GM20431 (cell line): ENCODE measurements around the gene ZDHHC1.

Experiments
- in situ Hi-C: fragments of 300-500 bp; cut with MseI, MboI; formaldehyde crosslinking; loops from one replicate; pipeline ENCODE4 v1.15.0; 2020; ENCODE audit warnings: low sequenced_read_pairs; ENCODE audit not compliant: unreplicated experiment

Gene ZDHHC1

DNA sequence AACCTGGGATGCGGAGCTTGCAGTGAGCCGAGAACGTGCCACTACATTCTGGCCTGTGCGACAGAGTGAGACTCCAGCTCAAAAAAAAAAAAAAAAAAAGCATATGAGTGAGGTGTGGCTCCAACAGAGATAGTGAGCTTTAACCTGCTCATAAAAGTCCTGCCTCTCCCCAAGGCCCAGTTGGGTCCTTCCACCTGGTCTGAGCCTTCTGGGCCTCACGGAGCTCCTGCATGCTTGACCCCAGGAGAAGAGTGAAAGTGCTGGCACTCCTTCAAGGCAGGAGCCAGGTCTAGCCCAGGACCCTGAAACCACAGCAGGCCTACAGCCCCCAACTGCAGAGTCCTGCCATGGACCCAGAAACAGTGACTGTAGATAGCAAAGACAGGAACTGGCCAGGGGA lies 32.3 kb upstream of the ZDHHC1 start:
- in situ Hi-C loops, result no loop called here

DNA sequence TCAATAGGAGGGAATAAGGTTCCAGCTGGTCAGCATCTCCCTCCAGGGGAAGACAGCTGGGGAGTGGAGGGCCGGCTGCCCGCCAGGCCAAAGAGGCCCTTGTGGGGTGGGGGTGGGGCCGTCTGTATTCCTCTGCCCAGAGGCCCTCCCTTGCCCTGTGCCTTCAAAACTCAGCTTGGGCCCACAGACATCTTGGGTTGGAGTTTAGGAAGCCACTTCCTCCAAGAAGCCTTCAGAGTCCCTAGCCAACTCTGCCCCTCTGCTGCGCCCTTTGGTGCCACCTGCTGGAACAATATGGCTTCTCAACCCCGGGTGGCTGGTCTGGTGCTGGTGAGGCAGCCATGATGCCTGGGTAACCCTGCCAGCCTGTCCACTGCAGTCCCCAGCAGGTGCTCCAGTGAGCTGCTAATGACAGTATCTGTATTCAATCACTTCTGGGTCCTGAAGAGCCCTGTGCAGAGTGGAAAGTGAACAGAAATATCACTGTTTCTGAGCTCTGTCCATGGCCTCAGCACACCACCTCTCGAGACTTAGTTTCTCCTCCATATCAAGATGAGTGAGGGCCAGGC lies 31.3 kb upstream of the ZDHHC1 start:
- in situ Hi-C loops, result no loop called here

DNA sequence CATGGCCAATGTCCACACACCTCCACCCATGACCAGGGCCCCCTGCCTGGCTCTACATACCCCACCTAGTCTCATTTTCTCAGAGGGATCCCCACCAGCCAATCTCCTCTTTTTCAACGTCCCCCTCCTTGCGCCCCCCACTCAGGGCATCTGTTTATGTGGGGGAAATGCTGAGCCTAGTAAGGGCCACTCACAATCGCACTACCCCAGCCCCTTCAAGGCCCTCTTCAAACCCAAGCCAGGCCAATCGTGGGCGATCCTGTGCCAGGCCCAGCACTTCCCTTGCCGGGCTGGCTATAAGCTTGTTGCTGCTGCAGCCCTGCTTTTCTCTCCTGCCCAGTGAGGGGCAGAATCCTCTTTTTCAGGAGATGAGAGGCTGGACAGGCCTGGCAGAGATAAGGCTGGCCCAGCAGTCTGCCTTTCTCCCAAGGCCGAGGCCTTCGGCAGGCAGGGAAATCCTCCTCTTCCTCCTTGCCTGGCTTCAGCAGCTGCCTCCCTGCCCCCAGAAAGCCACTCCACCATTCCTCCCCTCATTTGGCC lies 30.8 kb upstream of the ZDHHC1 start:
- in situ Hi-C loops, result no loop called here

DNA sequence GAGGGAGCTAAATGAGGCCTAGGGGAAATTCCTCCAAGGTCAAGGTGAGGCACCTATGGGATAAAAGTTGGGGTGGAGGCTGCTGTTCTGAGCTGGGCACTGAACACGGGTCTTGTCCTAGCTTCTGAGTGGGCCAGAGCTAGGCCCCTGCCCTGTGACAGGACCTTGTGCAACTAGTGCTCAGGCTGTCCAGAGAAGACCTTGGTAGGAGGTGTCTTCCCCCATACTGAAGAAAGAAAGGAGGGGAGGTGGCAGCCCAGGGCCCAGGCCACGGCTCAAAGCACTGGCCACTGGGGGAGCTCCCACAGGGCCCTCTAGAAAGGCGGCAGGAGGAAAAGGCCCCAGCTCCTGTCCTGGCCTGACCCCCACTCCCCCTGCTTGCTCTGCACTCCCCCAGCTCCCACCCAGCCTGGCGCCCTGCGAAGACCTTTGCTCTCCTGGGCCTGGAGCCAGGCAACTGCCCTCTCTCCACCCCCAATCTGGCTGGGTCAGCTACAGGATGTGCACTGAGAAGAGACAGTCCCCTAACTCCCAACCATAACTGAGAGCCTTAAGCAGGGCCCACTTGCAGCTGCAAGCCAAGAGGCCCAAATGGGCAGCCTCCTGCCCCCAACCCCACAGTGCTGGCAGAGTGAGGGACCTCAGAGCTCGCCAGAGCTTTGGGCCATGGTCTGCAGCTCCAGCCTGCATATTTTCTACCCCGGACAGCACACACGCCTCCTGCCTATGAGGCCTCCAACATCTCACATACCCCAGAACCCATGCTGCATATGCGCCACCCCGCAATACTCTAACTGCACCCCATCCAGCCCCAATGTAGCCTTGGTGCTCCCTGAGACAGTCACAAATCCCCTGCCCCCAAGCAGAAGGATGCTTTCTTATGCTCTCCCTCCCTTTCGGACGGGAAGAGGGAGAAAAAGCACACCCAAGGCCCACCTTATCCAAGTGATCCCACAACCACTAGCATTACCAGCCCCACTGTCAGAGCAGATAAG lies 29.9 kb upstream of the ZDHHC1 start:
- in situ Hi-C loops, result no loop called here

DNA sequence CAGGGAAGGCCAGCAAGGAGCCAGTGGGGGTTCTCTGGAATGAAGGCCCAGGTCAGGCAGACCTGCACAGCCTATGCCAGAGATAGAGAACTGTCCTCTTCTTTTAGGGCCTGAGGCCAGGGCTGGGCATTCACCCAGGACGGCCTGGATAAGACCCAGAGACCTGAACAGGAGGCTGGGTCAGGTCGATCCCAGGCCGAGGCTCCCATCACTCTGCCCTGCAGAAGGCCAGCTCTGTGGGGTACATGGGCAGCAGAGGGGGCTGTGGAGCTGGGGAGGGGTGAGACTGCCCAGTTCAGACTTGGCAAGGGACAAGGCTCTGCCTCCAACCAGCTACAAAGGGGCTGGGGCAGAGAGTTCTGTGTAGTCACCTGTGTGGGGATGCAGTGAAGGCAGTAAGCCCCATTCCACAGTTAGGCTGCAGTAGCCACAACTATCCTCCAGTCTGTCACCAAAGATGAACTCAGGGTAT lies 29.2 kb upstream of the ZDHHC1 start:
- in situ Hi-C loops, result no loop called here

DNA sequence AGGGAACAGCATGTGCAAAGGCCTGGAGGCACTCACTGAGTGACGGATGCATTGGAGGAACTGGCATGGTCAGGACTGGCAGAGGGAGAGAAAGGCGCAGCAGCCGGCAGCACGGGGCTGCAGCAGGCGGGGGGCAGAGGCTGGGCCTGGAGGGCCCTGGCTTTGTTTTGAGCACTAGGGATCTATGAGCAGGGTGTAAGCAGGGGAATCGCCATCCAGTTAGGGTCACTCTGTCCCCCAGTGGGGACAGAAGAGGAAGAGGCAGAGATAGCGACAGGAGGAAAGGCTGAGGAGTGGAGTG lies 28.8 kb upstream of the ZDHHC1 start:
- in situ Hi-C loops, result no loop called here

DNA sequence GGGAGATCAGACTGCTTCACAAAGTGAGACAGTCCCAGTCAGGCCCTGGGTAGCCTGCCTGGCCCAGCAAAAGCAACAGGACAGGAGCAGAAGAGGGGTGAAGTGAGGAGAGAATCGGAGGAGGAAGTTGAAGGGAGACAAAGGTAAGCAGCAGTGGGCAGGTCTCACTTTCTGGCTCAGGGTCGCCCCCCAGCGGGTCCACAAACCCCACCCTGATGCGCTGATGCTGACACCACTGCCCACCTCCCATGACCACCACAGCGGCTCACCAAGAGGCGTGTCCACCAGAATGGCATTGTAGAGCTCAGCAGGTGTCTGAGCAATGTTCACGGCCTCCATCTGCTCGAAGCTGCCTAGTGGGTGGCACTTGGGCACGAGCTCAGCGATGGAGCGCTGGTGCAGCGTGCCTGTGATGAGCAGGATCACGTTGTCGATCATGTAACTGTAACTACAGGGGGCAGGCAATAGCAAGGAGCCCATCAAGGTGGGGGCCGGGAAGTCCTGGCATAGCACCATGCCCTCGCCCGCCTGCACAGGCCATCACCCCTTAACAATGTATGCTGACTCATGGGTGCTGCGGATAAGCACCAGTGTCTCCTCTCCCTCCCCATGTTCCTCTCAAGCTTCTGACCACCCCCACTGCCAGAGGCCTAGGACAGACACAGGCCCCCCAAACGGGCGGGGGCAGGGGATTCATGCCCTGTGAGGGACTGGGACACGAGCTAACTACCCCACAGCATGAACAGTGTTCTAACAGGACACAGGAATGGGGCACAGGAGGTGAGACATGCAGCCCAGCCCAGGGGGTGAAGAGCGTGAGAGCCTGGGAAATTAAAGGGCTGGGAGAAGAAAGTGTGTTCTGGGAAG lies 28.2 kb upstream of the ZDHHC1 start:
- in situ Hi-C loops, result no loop called here

DNA sequence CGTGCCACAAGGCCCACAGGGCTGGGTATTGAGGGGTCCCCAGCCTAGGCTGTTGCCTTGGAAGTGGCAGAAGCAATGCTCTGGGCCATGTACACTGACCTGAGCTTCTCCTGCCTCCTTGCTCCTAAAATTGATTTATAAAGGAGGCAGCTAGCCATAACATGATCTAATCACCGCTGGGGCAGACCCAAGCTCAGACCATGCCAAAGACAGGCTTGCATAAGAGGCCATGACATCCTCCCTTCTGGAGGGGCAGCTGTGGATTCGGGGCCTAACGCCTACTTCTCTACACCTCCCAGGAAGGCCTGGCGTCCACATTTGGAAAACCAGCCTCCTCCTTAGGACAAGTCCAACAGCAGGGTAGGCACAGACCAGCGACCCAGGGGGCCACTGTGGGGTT lies 27.0 kb upstream of the ZDHHC1 start:
- in situ Hi-C loops, result no loop called here

DNA sequence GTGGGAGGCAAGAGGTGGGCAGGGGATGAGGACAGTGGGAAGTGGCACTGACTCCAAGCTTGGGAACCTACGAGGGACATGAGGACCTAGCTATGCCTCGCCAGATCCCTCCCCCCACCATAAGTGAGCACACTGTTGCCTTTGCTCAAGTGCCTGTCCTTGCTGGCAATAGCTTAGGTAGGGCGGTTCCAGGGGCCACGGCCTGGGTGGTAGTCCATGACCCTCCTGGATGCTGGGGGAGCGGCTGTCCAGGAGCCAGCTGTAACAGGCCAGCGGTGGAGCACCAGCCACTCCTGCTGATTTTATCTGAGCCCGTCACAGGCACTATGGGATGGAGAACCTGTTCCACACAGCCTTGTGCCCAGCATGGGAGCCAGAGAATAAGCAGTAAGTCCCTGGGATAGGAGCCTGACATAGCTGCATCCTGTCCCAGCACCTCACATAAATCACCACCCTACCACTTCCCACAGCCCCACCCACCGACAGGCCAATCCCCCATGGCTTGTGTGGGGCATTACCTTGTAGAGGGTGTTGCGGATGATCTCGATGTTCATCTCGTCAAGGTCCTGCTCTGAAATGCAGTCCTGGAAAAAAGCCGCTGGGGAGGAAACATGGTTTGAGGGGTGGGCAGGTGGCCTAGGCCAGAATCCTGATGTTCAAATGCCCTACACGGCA lies 26.4 kb upstream of the ZDHHC1 start:
- in situ Hi-C loops, result no loop called here

DNA sequence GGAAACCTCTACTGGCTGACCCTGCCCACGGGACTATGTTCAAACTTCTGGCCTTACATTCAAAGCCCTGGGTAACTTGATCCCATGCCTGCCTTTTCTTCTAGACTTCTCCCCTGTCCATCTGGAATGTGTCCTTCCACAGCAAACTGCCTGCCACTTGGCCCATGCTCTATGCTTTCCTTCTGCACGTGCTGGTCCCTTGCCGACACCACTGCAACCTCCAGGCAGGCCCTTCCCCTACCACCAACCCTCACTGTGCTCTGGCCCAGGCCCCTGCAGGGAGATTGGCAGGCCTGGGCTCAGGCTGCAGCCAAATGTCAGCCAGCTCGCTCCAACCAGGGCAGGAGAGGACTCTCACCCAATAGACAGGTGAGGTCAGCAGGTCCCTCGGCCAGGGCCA lies 25.6 kb upstream of the ZDHHC1 start:
- in situ Hi-C loops, result no loop called here

DNA sequence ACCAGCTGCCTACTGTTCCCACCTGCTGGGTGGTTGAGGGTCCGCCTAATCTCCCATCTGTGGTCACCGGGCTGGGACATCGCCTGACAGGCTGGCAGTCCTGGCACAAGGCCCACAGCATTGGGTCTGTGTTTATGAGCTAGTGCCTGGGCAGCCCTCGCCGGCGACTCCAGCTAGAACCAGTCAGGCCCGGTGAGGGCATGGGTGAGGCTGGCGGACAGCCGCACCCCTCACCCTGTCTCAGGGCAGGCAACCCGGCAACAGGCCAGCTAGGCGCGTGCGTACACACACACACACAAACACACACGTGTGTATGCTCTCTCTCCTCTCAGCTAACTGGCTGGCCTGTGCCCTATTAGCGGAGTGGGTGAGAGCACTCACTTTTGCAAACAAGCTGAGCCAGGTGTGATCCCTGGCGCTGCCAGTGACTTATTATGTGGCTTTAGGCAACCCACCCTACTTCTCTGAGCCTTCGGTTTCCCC lies 25.0 kb upstream of the ZDHHC1 start:
- in situ Hi-C loops, result no loop called here

DNA sequence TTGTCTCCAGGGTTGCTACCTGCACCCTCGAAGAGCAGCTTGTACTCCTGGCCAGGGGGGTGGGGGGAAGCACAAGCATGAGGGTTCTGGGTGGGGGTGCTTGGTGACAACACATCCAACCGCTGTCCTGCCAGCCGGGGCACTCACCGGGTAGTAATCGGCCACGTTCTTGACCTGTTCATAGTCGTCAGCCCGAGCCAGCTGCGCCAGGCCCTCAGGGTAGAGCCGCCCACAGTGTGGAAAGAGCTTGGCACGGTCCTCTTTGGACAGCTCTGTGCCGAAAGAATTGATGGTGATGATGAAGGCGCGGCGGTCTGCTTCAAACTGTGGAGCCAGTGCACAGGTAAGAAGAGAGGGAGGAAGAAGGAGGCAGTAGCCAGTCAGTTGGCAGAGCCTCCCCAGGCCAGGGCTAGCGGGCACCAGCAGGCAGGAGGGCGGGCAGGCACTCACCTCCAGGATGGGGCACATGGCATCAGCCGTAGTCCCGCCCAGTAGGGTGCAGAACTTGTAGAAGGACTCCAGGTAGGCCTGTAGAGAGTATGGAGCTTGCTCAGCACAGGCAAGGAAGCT lies 22.6 kb upstream of the ZDHHC1 start:
- in situ Hi-C loops, result no loop called here

DNA sequence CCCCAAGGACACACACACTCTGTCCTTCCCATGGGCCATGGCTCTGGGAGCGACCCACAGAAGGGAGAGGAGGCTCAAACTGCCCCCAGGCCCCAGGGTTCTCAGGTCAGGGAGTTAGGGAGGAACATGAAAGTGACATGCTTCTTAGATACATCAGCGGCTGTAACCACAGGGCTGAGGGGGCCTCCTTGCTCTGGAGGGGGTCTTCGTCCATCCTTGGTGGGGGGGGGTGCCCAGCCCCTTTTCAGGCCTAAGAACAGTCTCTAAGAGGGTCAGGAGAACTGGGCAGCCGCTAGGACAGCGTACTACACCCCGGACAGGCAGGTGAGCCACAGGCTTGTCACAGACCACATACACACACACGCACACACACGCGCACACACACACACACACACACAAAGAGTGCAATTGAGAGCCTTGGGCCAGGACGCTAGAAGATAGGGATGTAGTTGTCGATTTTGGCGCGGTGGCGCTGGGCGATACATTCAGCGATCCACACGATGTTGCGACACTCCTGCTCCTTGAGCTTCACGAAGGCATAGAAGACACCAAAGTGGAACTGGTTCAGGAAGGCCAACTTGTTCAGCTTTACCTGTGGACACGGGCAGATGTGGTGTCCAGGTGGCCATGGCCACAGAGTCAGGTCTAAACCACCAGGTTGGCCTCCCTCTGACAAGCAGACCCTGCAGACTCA lies 22.0 kb upstream of the ZDHHC1 start:
- in situ Hi-C loops, result no loop called here

DNA sequence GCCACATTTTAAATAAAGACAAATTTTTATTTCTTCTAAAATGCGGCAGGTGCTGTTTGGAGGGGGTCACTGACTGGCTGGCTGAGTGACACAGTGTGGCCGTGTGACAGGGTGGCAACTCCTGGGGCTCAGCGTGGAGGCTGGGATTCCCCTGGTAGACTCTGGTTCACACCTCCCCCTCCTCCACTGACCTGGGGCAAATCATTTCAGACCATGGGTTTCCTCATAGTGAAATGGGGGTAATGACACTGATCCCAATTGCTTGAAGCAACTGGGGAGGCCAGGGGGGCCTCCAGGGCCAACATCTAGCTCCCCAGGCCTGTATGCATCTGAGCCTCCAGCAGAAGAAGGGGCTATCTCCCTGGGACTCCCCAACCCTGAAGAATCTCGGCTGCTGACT lies 21.2 kb upstream of the ZDHHC1 start:
- in situ Hi-C loops, result no loop called here

DNA sequence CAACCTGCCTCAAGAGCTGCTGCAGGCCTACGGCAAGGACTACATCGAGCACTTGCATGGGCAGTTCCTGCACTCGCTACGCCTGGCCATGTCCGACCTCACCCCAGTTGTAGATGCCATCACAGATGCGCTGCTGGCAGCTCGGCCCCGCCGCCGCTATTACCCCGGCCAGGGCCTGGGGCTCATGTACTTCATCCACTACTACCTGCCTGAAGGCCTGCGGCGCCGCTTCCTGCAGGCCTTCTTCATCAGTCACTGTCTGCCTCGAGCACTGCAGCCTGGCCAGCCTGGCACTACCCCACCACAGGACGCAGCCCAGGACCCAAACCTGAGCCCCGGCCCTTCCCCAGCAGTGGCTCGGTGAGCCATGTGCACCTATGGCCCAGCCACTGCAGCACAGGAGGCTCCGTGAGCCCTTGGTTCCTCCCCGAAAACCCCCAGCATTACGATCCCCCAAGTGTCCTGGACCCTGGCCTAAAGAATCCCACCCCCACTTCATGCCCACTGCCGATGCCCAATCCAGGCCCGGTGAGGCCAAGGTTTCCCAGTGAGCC lies 20.4 kb upstream of the ZDHHC1 start:
- in situ Hi-C loops, result no loop called here

DNA sequence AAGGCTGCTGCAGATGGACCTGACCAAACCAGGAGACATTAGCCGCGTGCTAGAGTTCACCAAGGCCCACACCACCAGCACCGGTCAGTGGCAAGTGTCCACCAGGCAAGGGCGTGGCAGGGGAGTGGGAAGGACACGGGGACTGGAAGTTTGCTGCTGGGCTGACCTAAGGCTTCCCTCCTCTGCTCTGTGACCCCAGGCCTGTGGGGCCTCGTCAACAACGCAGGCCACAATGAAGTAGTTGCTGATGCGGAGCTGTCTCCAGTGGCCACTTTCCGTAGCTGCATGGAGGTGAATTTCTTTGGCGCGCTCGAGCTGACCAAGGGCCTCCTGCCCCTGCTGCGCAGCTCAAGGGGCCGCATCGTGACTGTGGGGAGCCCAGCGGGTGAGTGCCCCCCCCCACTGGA lies 19.5 kb upstream of the ZDHHC1 start:
- in situ Hi-C loops, result no loop called here

DNA sequence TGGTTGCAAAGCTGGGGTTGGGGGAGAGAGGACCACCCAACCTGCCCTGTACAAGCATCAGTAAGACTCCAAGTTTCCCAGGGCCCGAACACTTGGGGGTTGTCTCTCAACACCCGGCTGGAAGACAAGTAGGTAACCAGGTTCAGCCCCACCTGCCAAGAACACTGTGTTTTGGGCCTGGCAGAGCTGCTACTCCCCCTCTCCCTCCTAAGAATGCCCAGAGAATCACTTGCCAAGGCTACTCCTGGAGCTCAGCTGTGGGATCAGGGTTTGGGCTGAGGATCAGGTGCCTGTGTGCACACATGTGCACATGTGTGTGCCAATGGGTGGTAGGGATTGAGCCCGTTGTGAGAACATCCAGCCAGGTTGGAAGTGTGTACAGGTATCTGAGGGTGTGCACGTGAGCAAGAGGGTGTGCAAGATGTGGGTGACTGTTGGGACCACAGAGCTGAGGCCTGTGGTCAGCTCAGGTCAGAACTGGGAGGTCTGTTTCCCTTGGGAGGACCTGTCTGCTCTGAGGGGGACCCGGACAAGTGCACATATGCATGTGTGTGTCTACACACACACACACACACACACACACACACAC lies 16.9 kb upstream of the ZDHHC1 start:
- in situ Hi-C loops, result no loop called here

DNA sequence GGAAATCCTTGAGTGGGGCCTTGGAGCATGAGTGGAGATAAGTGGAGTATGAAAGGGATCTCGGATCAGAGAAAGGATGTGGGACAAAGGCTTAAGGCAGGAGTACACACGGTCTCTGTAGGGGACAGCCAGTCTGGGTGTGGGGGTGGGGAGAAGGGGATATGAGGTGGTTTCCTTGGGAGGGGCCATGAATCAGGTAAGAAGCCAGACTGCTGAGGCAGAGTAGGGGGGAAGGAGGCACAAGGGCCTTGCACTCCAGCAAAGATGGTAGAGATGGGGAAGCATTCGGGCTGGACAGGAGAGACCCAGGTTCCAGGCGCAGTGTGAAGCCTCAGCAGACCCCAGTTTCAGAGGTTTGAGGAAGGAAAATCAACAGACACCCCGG lies 16.2 kb upstream of the ZDHHC1 start:
- in situ Hi-C loops, result no loop called here
